H1 (cell line): ENCODE measurements around the gene KCNMB1. TPM values are rescaled to one million over a fixed set of nuclear protein-coding genes. Genes with fewer than 3 reads are reported as not detected.

ENCODE experiments used
- CHD7 ChIP-seq: fragments of 300-600 bp; sonication (generic); IDR thresholded peaks from 2 replicates; pipeline ENCODE4 v1.7.1; 2012; ENCODE audit warnings: low read length, moderate library complexity, mild to moderate bottlenecking, inconsistent platforms; ENCODE audit not compliant: insufficient replicate concordance
- FOSL1 ChIP-seq: IDR thresholded peaks from 2 replicates; pipeline ENCODE4 v1.6.1; 2011; ENCODE audit warnings: mild to moderate bottlenecking, low read depth, low read length, moderate library complexity; ENCODE audit not compliant: insufficient read depth
- GTF2F1 ChIP-seq: IDR thresholded peaks from 2 replicates; pipeline ENCODE4 v1.6.1; 2012; ENCODE audit warnings: low read depth, low read length, improper control_type of control experiment, borderline replicate concordance
- KDM4A ChIP-seq: IDR thresholded peaks from one replicate; pipeline ENCODE4 v1.7.1; 2012; ENCODE audit warnings: low read depth, mild to moderate bottlenecking, moderate library complexity, low read length, inconsistent platforms; ENCODE audit not compliant: severe bottlenecking
- SIX5 ChIP-seq: IDR thresholded peaks from 2 replicates; pipeline ENCODE4 v1.6.1; 2011; ENCODE audit warnings: mild to moderate bottlenecking, low read depth, low read length
- polyA plus RNA-seq, 7 experiments: library from polyadenylated mRNA; depleted of rRNA in 3 of 7; stranded (reverse) in 5 of 7; unstranded in 2 of 7; fragments of >200 nt in 5 of 7; fragments of 200-250 nt in 2 of 7; gene quantifications; 1 replicate in 5 of 7; 2 replicates in 1 of 7; 4 replicates in 1 of 7; pipeline versions ENCODE4 v1.2.1 to v1.2.3, GENCODE V29; 2011 to 2013; ENCODE audit warnings: missing spikeins in 2 of 7, mixed read lengths in 2 of 7
- total RNA-seq: library from RNA; stranded (reverse); fragmentation: NEBNext Ultra II Directional; extraction: Animal tissue kit (Norgen Biotek cat#: 25700); gene quantifications from 2 replicates; pipeline ENCODE4 v1.2.1, GENCODE V29; 2021

Gene KCNMB1
- total and polyA plus RNA-seq, 2 of the 8 experiments (the other 6 are each of a cell fraction or from before 2014, with no cell fraction given) = 0.08 to 0.19 TPM

GRCh38 chr5:170343177-170343576 lies 46.0 kb downstream of the KCNMB1 start (continued):
- TF ChIP-seq CHD7 (no peak), FOSL1 (no peak), SIX5 (no peak), KDM4A (no peak), GTF2F1 (no peak)
